HG03558 (cell line): ENCODE measurements around the gene UHRF2.
"Not testable (repeated sequence)": the region's sequence is repeated elsewhere in the genome, so short reads cannot be mapped to it uniquely, and the experiment has no call there.

Experiments used
- ATAC-seq: cut with Tn5 transposase; IDR thresholded peaks from one replicate; pipeline ENCODE4 v1.9.1; 2021; ENCODE audit warnings: moderate number of reproducible peaks; ENCODE audit not compliant: unreplicated experiment; ENCODE audit errors: extremely low read depth

Gene UHRF2

DNA sequence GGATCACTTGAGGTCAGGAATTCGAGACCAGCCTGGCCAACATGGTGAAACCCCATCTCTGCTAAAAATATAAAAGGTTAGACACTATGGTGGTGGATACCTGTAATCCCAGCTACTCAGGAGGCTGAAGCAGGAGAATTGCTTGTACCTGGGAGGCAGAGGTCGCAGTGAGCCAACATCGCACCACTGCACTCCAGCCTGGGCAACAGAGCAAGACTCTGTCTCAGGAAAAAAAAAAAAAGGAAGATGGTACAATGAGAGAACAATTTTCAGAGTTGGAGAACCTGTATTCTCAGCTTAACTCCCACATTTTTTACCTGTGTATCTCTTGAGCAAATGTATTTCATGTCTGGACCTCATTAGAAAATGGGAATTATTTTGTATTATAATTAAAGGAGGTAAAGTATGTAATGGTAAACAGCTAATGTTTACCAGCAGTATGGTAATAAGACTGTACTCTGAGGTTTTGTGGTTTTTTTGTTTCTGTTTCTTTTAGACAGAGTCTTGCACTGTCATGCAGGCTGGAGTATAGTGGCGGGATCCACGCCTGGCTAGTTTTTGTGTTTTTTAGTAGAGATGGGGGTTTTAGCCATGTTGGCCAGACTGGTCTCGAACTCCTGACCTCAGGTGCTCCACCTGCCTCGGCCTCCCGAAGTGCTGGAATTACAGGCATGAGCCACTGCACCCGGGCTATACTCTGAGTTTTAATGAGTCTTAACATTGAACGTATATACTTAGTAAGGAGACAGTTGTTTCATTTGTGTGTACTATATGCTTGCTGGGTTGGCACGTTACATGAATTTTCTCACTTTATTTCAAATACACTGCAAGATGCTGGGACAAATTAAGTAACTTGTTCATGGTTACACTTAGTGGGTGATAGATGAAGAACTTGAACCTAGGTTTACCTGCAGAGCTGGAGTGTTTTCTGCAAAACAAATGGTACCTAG lies 16.2 kb downstream of the UHRF2 start:
- peak; percentile 94 for ATAC-seq

DNA sequence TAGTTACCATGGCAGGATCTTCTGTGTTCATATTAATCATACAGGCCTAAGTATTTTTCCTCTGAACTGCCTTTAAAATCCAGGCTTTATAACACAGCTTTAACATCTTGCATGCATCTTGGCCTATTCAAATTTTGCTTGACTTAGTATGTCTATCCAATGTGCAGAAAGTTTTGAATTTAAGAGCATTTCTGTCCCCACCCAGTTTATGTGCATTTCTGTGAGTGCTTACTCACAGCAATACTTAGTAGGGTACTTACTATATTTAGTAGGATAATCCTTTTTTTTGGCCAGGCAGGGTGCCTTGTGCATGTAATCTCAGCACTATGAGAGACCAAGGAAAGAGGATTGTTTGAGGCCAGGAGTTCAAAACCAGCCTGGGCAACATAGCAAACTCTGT lies 18.0 kb downstream of the UHRF2 start:
- no peak for ATAC-seq

DNA sequence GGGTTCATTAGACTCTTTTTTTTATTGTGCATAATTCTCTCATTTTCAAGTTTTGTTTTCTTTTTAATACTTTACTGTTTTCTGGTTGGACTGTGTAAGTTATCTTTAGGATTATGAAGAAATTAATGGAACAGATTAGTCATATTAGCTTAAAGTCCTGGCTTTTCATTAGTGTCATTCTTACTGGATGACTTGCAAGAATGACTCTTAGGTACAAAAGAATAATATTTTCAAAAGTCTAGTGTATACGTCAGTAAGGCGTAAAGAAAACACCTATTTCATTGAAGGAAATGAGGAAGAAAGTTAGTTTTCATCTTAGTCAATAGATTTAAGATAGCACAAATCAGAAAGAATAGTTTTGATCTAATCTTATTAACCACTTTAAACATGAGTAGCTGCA lies 20.4 kb downstream of the UHRF2 start:
- ATAC-seq, result no peak

DNA sequence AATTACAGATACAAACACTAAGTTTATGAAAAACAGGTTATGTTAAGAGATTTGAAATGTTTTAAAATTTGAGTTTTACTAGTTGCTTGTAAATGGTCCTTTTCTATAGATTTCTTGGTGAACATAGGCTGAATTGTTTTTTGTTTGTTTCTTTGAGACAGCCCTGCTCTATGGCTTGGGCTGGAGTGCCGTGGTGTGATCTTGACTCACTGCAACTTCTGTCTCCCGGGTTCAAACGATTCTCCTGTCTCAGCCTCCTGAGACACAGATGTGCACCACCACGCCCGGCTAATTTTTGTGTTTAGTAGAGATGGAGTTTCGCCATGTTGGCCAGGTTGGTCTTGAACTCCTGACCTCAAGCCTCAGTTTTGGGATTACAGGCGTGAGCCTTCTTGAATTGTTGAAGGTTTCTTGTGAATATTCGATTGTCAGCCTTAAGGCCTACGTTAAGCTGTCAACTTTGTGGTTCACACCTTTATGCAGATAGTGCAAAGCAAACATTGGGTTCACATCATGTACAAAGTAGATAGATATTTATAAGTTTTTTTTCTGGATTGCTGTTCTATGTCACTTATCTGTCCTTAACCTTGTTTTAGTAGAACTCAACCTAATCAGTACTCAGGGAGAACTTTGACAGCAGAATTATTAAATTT lies 26.2 kb downstream of the UHRF2 start:
- ATAC-seq, result no peak

DNA sequence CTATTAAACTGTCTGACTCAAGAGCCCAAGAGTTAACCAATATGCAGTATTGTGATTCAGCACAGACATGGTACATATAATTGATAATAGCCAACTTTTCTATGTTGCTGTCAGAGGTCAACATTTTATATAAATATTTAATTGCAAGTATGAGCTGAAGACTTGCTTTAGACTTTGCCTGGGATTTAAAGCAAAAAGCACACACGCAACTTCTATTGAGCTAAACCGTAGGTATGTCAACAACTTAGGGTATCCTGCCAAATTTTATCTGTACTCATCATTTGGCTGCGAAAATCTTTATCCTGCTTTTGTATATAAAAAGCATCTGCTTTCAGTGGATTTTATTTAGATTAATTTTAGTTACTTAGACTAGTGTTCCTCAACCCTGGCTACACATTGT lies 27.4 kb downstream of the UHRF2 start:
- ATAC-seq, result no peak

DNA sequence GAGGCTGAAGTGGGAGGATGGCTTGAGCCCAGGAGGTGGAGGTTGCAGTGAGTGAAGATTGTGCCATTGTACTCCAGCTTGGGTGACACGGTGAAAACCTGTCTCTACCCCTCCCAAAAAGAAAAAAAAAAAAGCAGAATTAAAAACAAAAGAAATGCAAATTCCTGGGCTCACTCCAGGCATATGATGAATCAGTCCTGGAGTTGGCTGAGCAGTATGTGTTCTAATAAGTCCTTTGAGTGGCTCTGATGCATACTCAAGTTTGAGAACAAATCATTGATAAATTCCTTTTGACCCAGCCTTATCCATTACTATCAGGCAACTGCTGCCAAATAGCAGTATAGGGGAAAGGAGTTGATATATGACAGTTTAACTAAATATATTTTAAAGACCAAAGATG lies 28.3 kb downstream of the UHRF2 start:
- no peak for ATAC-seq

DNA sequence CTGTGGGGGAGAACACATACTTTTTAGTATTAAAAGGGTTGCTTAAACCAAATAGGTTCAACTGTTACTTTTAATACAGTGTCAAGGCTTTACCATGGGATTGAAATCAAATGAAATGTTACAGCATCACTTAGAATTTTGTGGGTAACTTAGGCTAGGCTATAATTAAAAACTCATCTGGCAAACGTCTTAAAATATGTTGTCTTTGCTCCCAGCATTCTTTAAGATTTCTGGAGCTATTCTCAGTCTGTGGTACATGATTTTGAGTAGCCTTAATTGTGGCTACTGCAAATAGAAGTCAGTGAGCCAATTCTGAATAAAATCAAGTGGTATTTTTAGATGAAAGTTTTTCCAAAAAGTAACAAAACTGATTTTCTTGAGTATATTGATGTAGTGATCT lies 30.7 kb downstream of the UHRF2 start:
- no peak for ATAC-seq

DNA sequence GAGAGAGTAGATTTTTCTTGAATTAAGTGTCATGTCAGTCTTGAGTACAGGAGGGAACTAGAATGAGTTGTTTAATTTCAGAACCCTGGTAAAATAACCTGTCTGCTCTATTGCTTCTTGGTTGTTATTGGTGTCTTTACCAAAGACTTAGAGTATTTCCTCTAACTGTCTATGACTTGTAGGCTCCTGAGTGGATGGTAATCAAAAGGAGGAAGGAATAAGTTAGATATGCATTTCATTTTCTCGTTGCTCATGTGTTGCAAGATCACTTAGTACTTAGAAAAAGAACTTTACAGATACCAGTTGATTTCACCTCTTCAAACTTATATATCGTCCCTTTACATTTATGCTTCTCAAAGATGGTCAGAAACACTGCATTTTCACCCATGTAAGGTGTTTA lies 31.1 kb downstream of the UHRF2 start:
- no peak for ATAC-seq

DNA sequence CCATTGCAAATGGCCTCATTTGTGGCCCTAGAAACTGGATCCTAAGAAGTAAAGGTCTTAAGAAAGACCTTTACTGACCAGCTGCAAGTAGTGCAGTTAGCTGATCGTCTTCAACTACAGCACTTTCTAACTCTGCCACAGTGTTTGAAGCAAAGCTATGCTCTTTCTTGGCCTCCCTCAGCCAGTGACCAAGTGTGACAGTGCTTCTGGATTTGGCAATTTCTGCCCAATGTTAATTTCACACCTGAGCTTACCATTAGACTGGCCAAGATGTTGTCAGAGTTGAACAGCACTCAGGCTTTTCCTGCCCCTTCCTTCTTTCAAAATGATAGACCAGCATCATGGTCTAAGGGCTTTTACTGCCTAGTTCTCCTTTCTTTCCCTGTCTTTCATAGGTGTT lies 36.1 kb downstream of the UHRF2 start:
- ATAC-seq, result no peak

DNA sequence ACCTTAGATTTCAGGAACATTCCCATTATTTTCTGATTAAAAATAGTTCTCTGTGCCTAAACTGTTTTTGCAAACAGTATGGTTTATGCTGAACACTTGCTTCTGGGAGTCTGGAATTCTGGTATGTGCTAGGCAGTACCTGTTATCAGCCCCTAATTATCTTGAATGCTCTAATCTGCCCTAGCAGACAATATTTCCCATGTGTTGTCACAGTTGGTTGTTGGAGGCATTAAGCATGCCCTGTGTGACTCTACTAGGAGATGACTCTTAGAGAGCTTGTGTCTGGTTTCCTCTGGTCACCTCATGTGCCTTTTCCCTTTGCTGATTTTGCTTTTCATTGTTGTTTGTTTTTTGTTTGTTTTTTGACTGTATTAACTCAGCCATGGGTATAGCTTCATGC lies 36.6 kb downstream of the UHRF2 start:
- ATAC-seq, result no peak

DNA sequence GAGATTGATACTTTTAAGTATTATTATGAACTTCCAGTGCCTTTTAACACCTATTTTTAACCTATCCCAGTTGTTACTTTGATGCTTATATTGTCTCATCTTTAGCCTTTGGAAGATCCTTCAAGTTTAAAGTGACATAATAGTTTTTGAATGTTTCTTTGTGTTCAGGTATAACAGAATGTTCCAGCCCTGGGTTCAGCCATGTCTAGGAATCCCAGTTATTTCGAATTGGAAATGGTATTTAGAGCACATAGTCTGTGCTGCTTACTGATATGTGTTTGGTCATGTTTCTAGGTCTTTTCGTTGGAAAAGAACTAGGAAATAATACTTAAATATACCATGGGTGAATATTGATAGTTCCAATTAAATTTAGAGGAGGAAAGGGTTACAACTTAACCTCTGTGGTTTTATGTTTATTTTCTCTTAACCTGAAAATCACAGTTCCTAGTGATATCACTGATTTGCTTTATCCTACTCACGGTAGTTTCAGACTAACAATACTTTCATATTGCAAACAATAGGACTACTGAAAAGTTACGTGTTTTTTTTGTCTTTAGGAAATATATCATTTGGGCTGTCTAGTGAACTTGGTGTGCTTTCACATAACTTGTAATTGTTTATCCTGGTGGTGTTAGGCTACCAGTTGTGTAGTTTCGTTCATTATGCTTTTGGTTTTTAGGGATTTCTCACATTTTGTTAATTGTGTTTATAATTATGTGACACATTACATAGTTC lies 37.8 kb downstream of the UHRF2 start:
- ATAC-seq, result no peak

DNA sequence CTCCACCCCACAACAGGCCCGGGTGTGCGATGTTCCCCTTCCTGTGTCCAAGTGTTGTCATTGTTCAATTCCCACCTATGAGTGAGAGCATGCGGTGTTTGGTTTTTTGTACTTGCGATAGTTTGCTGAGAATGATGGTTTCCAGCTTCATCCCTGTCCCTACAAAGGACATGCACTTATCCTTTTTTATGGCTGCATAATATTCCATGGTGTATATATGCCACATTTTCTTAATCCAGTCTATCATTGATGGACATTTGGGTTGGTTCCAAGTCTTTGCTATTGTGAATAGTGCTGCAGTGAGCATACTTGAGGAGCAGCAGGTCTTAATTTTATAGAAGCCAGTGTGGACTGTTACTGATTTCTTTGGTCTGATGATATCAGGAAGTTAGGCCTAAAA lies 42.3 kb downstream of the UHRF2 start:
- not testable (repeated sequence) for ATAC-seq

DNA sequence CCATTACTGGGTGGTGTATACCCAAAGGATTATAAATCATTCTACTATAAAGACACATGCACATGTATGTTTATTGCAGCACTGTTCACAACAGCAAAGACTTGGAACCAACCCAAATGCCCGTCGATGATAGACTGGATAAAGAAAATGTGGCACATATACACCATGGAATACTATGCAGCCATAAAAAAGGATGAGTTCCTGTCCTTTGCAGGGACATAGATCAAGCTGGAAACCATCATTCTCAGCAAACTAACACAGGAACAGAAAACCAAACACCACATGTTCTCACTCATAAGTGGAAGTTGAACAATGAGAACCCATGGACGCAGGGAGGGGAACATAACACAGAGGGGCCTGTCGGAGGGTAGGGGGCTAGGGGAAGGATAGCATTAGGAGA lies 45.7 kb downstream of the UHRF2 start:
- not testable (repeated sequence) for ATAC-seq

DNA sequence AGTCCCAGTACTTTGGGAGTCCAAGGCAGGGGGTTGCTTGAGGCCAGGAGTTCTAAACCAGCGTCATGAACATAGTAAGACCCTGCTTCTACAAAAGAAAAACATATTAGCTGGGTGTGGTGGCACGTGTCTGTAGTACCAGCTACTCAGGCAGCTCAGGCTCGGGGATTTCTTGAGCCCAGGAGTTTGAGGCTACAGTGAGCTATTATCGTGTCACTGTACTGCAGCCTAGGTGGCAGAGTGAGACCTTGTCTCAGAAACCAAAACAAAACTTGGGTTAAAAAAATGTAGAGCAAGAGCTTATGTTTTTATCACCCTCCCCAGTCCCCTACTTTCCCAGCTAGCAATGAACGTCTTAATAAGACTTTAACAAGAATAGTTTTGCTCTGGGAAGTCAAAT lies 46.7 kb downstream of the UHRF2 start:
- no peak for ATAC-seq

DNA sequence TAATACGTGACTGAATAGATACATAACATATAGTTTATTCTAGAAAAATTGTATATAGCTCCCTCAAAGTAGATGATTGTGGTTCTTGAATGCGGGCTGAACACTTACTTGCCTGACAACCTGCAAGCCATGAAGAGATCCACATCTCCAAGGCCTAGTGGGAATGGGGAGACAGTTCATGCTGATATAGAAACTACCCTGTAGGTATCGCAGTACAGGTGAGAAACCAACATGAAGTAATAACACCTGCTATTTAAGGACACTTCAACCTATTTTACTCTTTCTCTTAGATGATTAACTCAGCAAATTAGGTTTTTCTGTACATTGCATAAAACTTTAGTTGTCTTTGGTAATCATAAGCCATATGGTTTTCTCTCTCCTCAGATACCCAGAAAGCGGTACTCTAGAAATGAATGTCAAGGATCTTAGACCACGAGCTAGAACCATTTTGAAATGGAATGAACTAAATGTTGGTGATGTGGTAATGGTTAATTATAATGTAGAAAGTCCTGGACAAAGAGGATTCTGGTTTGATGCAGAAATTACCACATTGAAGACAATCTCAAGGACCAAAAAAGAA lies 47.3 kb downstream of the UHRF2 start:
- ATAC-seq, result no peak

DNA sequence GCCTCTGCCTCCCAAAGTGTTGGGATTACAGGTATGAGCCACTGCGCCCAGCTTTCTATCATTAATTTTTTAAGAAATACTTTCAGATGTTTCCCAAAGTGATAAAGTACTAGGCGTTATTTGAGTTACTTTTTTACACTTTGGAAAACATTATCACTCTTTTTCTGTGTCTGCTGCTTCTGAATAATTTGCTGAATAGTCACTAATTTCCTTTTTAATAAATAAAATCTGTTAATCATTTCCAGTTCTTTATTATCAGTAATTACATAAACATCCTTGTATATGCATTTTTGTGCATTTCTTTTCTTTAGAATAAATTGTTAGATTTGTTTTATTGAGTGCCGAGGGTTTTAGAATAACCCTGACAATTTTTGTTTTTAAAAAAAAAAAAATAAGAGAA lies 48.6 kb downstream of the UHRF2 start:
- no peak for ATAC-seq

DNA sequence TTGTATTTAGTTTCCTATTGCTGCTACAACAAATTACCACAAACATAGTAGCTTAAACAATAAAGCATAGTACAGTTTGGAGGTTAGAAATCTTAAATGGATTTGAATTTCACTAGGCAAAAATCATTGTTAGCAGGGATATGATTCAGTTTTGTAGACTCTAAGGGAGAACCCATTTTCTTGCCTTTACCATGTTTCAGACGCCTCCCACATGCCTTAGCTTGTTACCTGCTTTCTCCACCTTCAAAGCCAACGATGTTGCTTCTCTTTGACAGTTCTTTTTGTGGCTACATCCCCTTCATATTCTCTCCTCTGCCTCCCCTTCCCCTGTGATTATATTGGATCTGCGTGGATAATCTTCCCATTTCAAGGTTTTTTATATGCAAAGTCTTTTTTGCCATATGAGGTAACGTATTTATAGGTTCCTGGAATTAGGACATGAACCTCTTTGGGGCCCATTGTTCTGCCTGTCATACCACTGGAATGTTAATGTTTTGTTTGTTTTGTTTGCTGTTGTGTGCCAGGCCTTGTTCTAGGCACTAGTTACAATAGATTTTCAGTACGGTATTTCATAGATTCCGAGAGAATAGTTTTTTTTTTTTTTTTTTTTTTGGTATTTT lies 54.1 kb downstream of the UHRF2 start:
- no peak for ATAC-seq

DNA sequence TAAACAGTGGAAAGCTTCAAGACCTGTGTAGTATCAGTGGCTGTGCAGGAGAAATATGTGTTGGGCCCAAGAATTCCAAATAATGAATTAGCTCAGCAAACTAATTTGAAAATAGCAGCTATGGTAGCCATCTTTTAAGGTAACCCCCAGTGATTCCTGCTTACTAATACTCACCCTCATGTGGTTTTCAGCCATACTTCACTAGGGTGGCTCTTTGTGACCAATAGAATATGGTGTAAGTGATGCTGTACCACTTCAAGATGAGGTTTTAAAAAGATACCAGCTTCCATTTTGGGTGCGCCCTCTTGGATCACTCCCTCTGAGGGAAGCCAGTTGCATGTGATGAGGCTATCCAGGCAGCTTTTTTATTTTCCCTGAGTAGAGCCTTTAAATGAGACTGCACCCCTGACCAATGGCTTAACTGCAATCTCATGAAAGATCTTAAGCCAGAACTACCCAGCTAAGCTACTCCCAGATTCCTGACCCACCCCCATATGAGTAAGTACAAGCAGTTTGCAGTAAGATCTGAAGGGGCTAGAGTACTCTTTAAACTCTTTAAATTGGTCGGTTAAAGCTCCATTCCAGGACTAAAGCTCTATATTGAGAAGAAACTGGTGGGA lies 58.3 kb downstream of the UHRF2 start:
- no peak for ATAC-seq

DNA sequence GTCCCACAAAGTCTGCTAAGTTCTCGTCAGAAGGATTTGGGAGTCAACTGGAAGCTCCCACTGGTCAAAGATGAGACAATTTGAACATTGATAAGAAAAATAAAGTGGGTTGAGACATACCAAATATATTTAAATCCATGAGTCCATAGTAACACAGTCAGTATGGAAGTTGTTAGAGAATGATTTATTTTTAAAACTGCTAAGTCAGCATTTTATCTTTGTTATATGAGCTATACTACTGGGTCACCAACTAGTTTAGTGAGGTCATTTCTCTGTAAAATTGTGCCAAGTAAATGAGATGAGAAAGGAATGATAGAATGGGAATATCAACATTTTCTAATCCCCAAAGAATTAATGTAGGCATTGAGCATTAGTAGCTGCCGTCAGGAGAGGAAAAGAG lies 60.2 kb downstream of the UHRF2 start:
- no peak for ATAC-seq

DNA sequence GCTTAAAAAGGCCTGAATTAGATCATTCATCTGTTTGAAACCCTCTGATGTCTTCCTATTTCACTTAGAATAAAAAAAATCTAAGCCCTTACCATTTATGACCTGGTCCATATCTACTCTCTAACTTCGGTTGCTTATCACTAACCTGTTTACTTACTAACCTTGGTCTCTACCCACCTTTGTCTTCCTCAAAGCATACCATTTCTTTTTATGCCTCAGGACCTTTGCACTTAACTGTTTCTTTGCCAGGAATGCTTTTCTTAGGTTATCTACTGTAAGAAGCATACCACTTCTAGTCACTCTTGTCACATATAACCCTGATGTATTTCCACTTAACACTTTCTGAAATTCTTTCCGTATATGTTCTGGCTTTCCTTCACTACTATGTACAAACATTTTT lies 67.0 kb downstream of the UHRF2 start:
- ATAC-seq, result no peak
